Hematopoietic multipotent progenitor cell treated with erythropoietin and hydrocortisone succinate and interleukin-3 and kit ligand, for 8 days (in vitro differentiated cells): ENCODE data around the gene YPEL1.
"Not testable (repeated sequence)": the region's sequence is repeated elsewhere in the genome, so short reads cannot be mapped to it uniquely, and the experiment has no call there.

Source experiments
- DNase-seq: peaks from one replicate; pipeline ENCODE4 v3.0.0-alpha.2; 2015

Gene YPEL1

GRCh38 chr22:21682385-21683175 lies 53.0 kb downstream of the YPEL1 start:
- DNase-seq: no peak

GRCh38 chr22:21681566-21682370 lies 53.8 kb downstream of the YPEL1 start:
- no peak for DNase-seq

- DNase-seq: no peak
Measured at GRCh38 chr22:21680830-21681565, 54.6 kb downstream of the YPEL1 start.

GRCh38 chr22:21679383-21679782 lies 56.2 kb downstream of the YPEL1 start:
- no peak for DNase-seq

- DNase-seq: not testable (repeated sequence)
Measured at GRCh38 chr22:21678842-21679241, 56.8 kb downstream of the YPEL1 start.

GRCh38 chr22:21677606-21678443 lies 57.8 kb downstream of the YPEL1 start:
- no peak for DNase-seq

- no peak for DNase-seq
Measured at GRCh38 chr22:21674638-21675245, 60.9 kb downstream of the YPEL1 start.

GRCh38 chr22:21673534-21674321 lies 61.9 kb downstream of the YPEL1 start:
- peak; percentile 29 for DNase-seq

- no peak for DNase-seq
Measured at GRCh38 chr22:21672107-21672629, 63.4 kb downstream of the YPEL1 start.

GRCh38 chr22:21669026-21669425 lies 66.6 kb downstream of the YPEL1 start:
- DNase-seq: no peak

GRCh38 chr22:21666786-21667185 lies 68.8 kb downstream of the YPEL1 start:
- DNase-seq: no peak

- DNase-seq: no peak
Measured at GRCh38 chr22:21665047-21665851, 70.3 kb downstream of the YPEL1 start.

- no peak for DNase-seq
Measured at GRCh38 chr22:21663738-21664137, 71.9 kb downstream of the YPEL1 start.

- no peak for DNase-seq
Measured at GRCh38 chr22:21661991-21662390, 73.6 kb downstream of the YPEL1 start.

- no peak for DNase-seq
Measured at GRCh38 chr22:21660904-21661303, 74.7 kb downstream of the YPEL1 start.

GRCh38 chr22:21659864-21660525 lies 75.6 kb downstream of the YPEL1 start:
- no peak for DNase-seq

- peak; percentile 84 for DNase-seq
Measured at GRCh38 chr22:21657360-21658032, 78.1 kb downstream of the YPEL1 start.

GRCh38 chr22:21657020-21657359 lies 78.6 kb downstream of the YPEL1 start:
- no peak for DNase-seq
